Measurements from ENCODE around the gene MAP3K20. TPM values are rescaled to one million over a fixed set of nuclear protein-coding genes. Genes with fewer than 3 reads are reported as not detected.

MAP3K20 gene
- total and polyA plus RNA-seq, 2 of the 4 experiments (the other 2 are of a cell fraction) = 27.5 to 84.4 TPM

DNA sequence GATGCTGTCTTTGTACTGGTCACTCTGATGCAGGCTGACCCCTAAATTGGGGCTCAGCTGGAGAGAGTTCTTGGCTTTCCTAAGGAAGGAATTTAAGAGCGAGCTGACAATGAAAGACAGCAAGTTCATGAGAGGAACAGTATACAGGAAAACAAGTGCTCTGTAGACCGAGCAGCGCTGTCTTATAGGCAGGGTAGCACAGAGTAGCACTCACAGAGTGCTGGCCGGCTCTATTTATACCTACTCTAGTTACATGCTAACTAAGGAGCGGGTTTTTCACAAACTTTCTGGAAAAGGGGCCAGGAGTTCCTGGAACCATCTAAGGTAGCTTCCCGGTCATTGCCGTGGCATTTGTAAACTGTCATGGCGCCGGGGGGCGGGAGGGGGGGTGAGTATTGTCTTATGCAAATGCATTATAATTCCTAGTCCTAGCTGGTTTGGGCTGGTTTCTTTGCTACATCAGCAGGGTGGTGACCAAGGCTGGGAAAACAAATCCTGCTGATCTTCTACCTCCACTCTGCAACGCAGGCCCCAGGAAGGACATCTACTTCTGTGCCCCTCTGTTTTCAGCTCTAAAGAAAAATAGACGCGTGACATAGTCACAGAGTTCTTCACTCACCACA is 31.6 kb upstream of the MAP3K20 start:
- DNase-seq (no peak), ATAC-seq (ENCODE audit: low read depth) (no peak)
- Histone ChIP-seq H3K27ac (ENCODE audit: insufficient read depth, low read length) (no peak overlapping the region), H3K4me1 (ENCODE audit: control insufficient read depth, insufficient read depth, low read length) (peaks cover 22% of the 10 kb centered on the region), H3K56ac (ENCODE audit: extremely low read depth, insufficient read depth, low read length) (no peak overlapping the region), H3K36me3 (ENCODE audit: control insufficient read depth, insufficient read depth, low read length) (no peaks in the 10 kb centered on the region), H3K14ac (replicated peaks; ENCODE audit: low read depth, low read length) (peak overlapping the region; percentile 82; the same call in 1 of the 2 replicates), H2BK120ac (ENCODE audit: low read depth, low read length) (peak overlapping the region; percentile 53), H2AFZ (replicated peaks; ENCODE audit: low read length, poor library complexity) (no peak overlapping the region), H2AK5ac (ENCODE audit: low read depth, low read length) (peak overlapping the region; percentile 40), H2AK9ac (replicated peaks; ENCODE audit: low read depth, low read length, poor library complexity) (no peak overlapping the region), H3K9me1 (ENCODE audit: insufficient read depth, low read length) (peaks cover 9% of the 10 kb centered on the region), H3K27me3 (ENCODE audit: control insufficient read depth, insufficient read depth, low read length) (no peaks in the 10 kb centered on the region), H2BK15ac (ENCODE audit: low read depth, low read length) (0 out of 3 replicates have a peak overlapping the region, but pooled peaks have one; percentile 34), H4K91ac (ENCODE audit: insufficient read depth, low read depth, low read length) (peak overlapping the region; percentile 39; the same call in 1 of the 2 replicates), H2BK20ac (ENCODE audit: low read depth, low read length) (0 out of 2 replicates have a peak overlapping the region, but pooled peaks have one; percentile 34), H3K4me2 (ENCODE audit: low read depth, low read length) (no peak overlapping the region; the same call in 1 of the 2 replicates), H3K23ac (ENCODE audit: low read depth, low read length) (no peak overlapping the region; the same call in 1 of the 2 replicates), H3K79me1 (ENCODE audit: low read depth in 1 of 2, low read length in 2 of 2) (no peaks in the 10 kb centered on the region), H4K20me1 (ENCODE audit: insufficient read depth, low read length) (no peaks in the 10 kb centered on the region), H2BK5ac (ENCODE audit: low read depth, low read length, poor library complexity, severe bottlenecking) (peak overlapping the region; percentile 4), H3K9ac (ENCODE audit: low read depth, low read length) (no peak overlapping the region), H4K8ac (ENCODE audit: low read depth in 2 of 2, low read length in 2 of 2) (no peak overlapping the region; a peak in 1 of 4 replicates), H4K5ac (ENCODE audit: low read depth, low read length) (peak overlapping the region; percentile 71; the same call in 1 of the 2 replicates), H3K4me3 (ENCODE audit: insufficient read depth, low read depth, low read length) (no peak overlapping the region), H3K4ac (ENCODE audit: low read depth, low read length) (peak overlapping the region; percentile 50), H3K18ac (ENCODE audit: low read depth, low read length) (peak overlapping the region; percentile 71), H3K9me3 (ENCODE audit: control insufficient read depth, insufficient read depth, low read length) (no peaks in the 10 kb centered on the region)
- POLR2A ChIA-PET (ENCODE audit: unreplicated experiment) = no interaction called here
- TF ChIP-seq MAFK (IDR thresholded peaks at IDR 0.05; ENCODE audit: low read depth, low read length) (no peak), POLR2A (IDR thresholded peaks at IDR 0.05; ENCODE audit: low read depth, low read length) (no peak), CHD1 (IDR thresholded peaks at IDR 0.05; ENCODE audit: low read depth, low read length) (no peak), CEBPB (IDR thresholded peaks at IDR 0.05; ENCODE audit: low read depth, low read length) (no peak), NFE2L2 (IDR thresholded peaks at IDR 0.05; ENCODE audit: low read depth, low read length) (no peak), SMC3 (IDR thresholded peaks at IDR 0.05; ENCODE audit: low read depth, low read length) (no peak), CTCF (conservative IDR thresholded peaks at IDR 0.05; ENCODE audit: low read depth, low read length) (no peak), MAZ (IDR thresholded peaks at IDR 0.05; ENCODE audit: borderline replicate concordance, low read depth, low read length) (no peak)
- intact Hi-C loops (cut with micrococcal nuclease) (no loop called here), in situ Hi-C loops (cut with MboI; ENCODE audit: low sequenced_read_pairs) (loop anchor here (25.0 kb wide), 1 partner anchor 318 kb away; the partner anchor contains the start of gene CDCA7), dilution Hi-C loops (cut with HindIII; ENCODE audit: low sequenced_read_pairs, unreplicated experiment) (no loop called here)
- WGBS, 2 experiments (ENCODE audit: extremely low coverage in 2 of 2, insufficient read length in 1 of 2) = 74% methylated on average over 5 of the region's 13 CpGs; no CpG with 5 or more reads in 1 of the 2 experiments
- BruUV-seq (replicated peaks) = no TSS peak
- CTCF ChIA-PET = interaction anchor here (1.1 kb wide), 2 partner anchors 17 to 22 kb away, joined by 4 to 5 read pairs; no protein-coding TSS in a partner anchor
